Activated CD4-positive, alpha-beta T cell treated with anti-CD3 and anti-CD28 coated beads for 36 hours (primary cell): Measurements from ENCODE around the gene MRPS22. TPM values are rescaled to one million over a fixed set of nuclear protein-coding genes. Genes with fewer than 3 reads are reported as not detected.

Experiments used
- ATAC-seq: fragments of 200-7000 bp; cut with Tn5 transposase; one replicate; pipeline ENCODE4 v1.10.0; 2021; ENCODE audit warnings: mild to moderate bottlenecking, moderate library complexity
- CTCF ChIA-PET: fragments of 350-600 bp; sonication (Branson Sonifier 250); formaldehyde crosslinking; loops from one replicate; lab custom pipeline; 2021; ENCODE audit warnings: antibody characterized with exemption; lab: Charles Lee
- POLR2A ChIA-PET: fragments of 350-600 bp; sonication (Branson Sonifier 250); formaldehyde crosslinking; loops from one replicate; lab custom pipeline; 2021; ENCODE audit warnings: antibody characterized with exemption, inconsistent platforms; lab: Charles Lee
- DNase-seq: peaks from one replicate; pipeline ENCODE4 v3.0.0-alpha.2; 2020
- H3K27ac Mint-ChIP-seq: one replicate; pipeline ENCODE4 v1.8.0; 2021; ENCODE audit warnings: mixed read lengths
- H3K27me3 Mint-ChIP-seq: one replicate; pipeline ENCODE4 v1.8.0; 2021; ENCODE audit warnings: mixed read lengths
- H3K36me3 Mint-ChIP-seq: one replicate; pipeline ENCODE4 v1.8.0; 2021; ENCODE audit warnings: low read depth, mixed read lengths
- H3K4me1 Mint-ChIP-seq: one replicate; pipeline ENCODE4 v1.8.0; 2021; ENCODE audit warnings: mixed read lengths
- H3K4me3 Mint-ChIP-seq: one replicate; pipeline ENCODE4 v1.8.0; 2021; ENCODE audit warnings: mild to moderate bottlenecking, moderate library complexity, mixed read lengths
- H3K9me3 Mint-ChIP-seq: one replicate; pipeline ENCODE4 v1.8.0; 2021; ENCODE audit warnings: low read depth, mixed read lengths
- intact Hi-C, 2 experiments: fragments of 100-400 bp; cut with DNase I in 1 of 2; cut with micrococcal nuclease in 1 of 2; formaldehyde crosslinking; loops; one replicate each; pipeline versions ENCODE4 v1.14.2 to v1.15.1; 2022 to 2024; cut with DNase I, micrococcal nuclease
- total RNA-seq, 2 experiments: library from RNA; stranded (reverse); gene quantifications; one replicate each; pipeline ENCODE4 v1.2.3, GENCODE V29; 2021

Gene MRPS22
- total RNA-seq = 10 to 100 TPM; 72.4 to 80.6 TPM

GRCh38 chr3:139343895-139344856 is at the start of gene MRPS22:
Gene MRPS22, plus strand, starts transcription at chr3:139344020. Its CDS starts 7 bp downstream, at chr3:139344027.
- POLR2A ChIA-PET = interaction anchor here (1.0 kb wide), 1 partner anchor 9 kb away, joined by 5 read pairs; no protein-coding TSS in a partner anchor
- DNase-seq = peak; percentile 90
- CTCF ChIA-PET = interaction anchor here (0.7 to 2.0 kb wide), 4 partner anchors 9 to 45 kb away, joined by 3 to 6 read pairs (median 5); partner anchors contain the start of gene COPB2
- Mint-ChIP-seq H3K9me3 (peaks cover 3% of the 10 kb centered on the region), H3K27ac (peak within 1 kb of the TSS; percentile 85), H3K36me3 (peaks cover 12% of the 10 kb centered on the region), H3K4me3 (peak within 1 kb of the TSS; percentile 58), H3K4me1 (peaks cover 10% of the 10 kb centered on the region), H3K27me3 (no peaks in the 10 kb centered on the region)
- peak; percentile 97 for ATAC-seq
- intact Hi-C loops = loop anchor here (1.0 to 5.0 kb wide), 6 partner anchors 14 to 1598 kb away; partner anchors contain the start of genes COPB2 (in 2 of the 2), ARMC8 (in 1 of the 2), CEP70 (in 1 of the 2) and NMNAT3 (in 1 of the 2)

- Mint-ChIP-seq H3K4me1 (no peaks in the 10 kb centered on the region), H3K9me3 (no peaks in the 10 kb centered on the region), H3K27me3 (peaks cover 4% of the 10 kb centered on the region), H3K27ac (no peak overlapping the region), H3K4me3 (no peak overlapping the region), H3K36me3 (no peaks in the 10 kb centered on the region)
- intact Hi-C loops = no loop called here
- POLR2A ChIA-PET = no interaction called here
- no peak for ATAC-seq
- CTCF ChIA-PET = interaction anchor here (1.0 kb wide), 1 partner anchor 33 kb away, joined by 4 read pairs; no protein-coding TSS in a partner anchor
- DNase-seq = no peak
These were observed 48.8 kb upstream of the MRPS22 start for GRCh38 chr3:139295040-139295439.

- Mint-ChIP-seq H3K27ac (no peak overlapping the region), H3K9me3 (no peaks in the 10 kb centered on the region), H3K36me3 (no peaks in the 10 kb centered on the region), H3K4me3 (no peak overlapping the region), H3K27me3 (peaks cover 4% of the 10 kb centered on the region), H3K4me1 (no peaks in the 10 kb centered on the region)
- intact Hi-C loops = no loop called here
- no peak for ATAC-seq
- ChIA-PET CTCF (no interaction called here), POLR2A (no interaction called here)
- no peak for DNase-seq
These were observed 47.6 kb upstream of the MRPS22 start for GRCh38 chr3:139296141-139296718.

- H3K27ac Mint-ChIP-seq = no peak overlapping the region
- no peak overlapping the region for H3K4me3 Mint-ChIP-seq
- no peaks in the 10 kb centered on the region for H3K36me3 Mint-ChIP-seq
- peaks cover 4% of the 10 kb centered on the region for H3K27me3 Mint-ChIP-seq
- H3K9me3 Mint-ChIP-seq = no peaks in the 10 kb centered on the region
- ATAC-seq (no peak), DNase-seq (no peak)
- ChIA-PET CTCF (no interaction called here), POLR2A (no interaction called here)
- no peaks in the 10 kb centered on the region for H3K4me1 Mint-ChIP-seq
- intact Hi-C loops = no loop called here
These were observed 46.1 kb upstream of the MRPS22 start for GRCh38 chr3:139297588-139298311.

- Mint-ChIP-seq H3K27me3 (peaks cover 4% of the 10 kb centered on the region), H3K4me3 (no peak overlapping the region), H3K9me3 (no peaks in the 10 kb centered on the region), H3K27ac (no peak overlapping the region), H3K36me3 (no peaks in the 10 kb centered on the region), H3K4me1 (no peaks in the 10 kb centered on the region)
- CTCF ChIA-PET = interaction anchor here (0.5 kb wide), 1 partner anchor 11 kb away, joined by 3 read pairs; no protein-coding TSS in a partner anchor
- intact Hi-C loops = no loop called here
- no peak for ATAC-seq
- DNase-seq = no peak
- POLR2A ChIA-PET = no interaction called here
These were observed 44.3 kb upstream of the MRPS22 start for GRCh38 chr3:139299261-139300132.

- no peaks in the 10 kb centered on the region for H3K4me1 Mint-ChIP-seq
- no peaks in the 10 kb centered on the region for H3K36me3 Mint-ChIP-seq
- H3K27ac Mint-ChIP-seq = no peak overlapping the region
- ChIA-PET POLR2A (no interaction called here), CTCF (interaction anchor here (0.5 kb wide), 1 partner anchor 11 kb away, joined by 3 read pairs; no protein-coding TSS in a partner anchor)
- ATAC-seq (no peak), DNase-seq (no peak)
- no peak overlapping the region for H3K4me3 Mint-ChIP-seq
- intact Hi-C loops = no loop called here
- peaks cover 6% of the 10 kb centered on the region for H3K27me3 Mint-ChIP-seq
- H3K9me3 Mint-ChIP-seq = no peaks in the 10 kb centered on the region
These were observed 43.4 kb upstream of the MRPS22 start for GRCh38 chr3:139300416-139300815.

GRCh38 chr3:139301183-139301582 is 42.6 kb upstream of the MRPS22 start:
- ATAC-seq (no peak), DNase-seq (no peak)
- Mint-ChIP-seq H3K27me3 (peaks cover 3% of the 10 kb centered on the region), H3K9me3 (no peaks in the 10 kb centered on the region), H3K4me1 (no peaks in the 10 kb centered on the region), H3K4me3 (no peak overlapping the region), H3K36me3 (no peaks in the 10 kb centered on the region), H3K27ac (no peak overlapping the region)
- ChIA-PET POLR2A (no interaction called here), CTCF (no interaction called here)
- intact Hi-C loops = no loop called here

GRCh38 chr3:139301654-139302053 is 42.2 kb upstream of the MRPS22 start:
- H3K27ac Mint-ChIP-seq = no peak overlapping the region
- intact Hi-C loops = no loop called here
- H3K4me1 Mint-ChIP-seq = no peaks in the 10 kb centered on the region
- ChIA-PET POLR2A (no interaction called here), CTCF (no interaction called here)
- ATAC-seq (no peak), DNase-seq (no peak)
- H3K36me3 Mint-ChIP-seq = no peaks in the 10 kb centered on the region
- H3K27me3 Mint-ChIP-seq = peaks cover 3% of the 10 kb centered on the region
- H3K9me3 Mint-ChIP-seq = no peaks in the 10 kb centered on the region
- H3K4me3 Mint-ChIP-seq = no peak overlapping the region

- ChIA-PET CTCF (interaction anchor here (1.1 kb wide), 1 partner anchor 27 kb away, joined by 3 read pairs; no protein-coding TSS in a partner anchor), POLR2A (no interaction called here)
- Mint-ChIP-seq H3K4me3 (no peak overlapping the region), H3K36me3 (no peaks in the 10 kb centered on the region), H3K4me1 (no peaks in the 10 kb centered on the region), H3K9me3 (no peaks in the 10 kb centered on the region), H3K27me3 (peaks cover 3% of the 10 kb centered on the region), H3K27ac (no peak overlapping the region)
- no peak for ATAC-seq
- no peak for DNase-seq
- intact Hi-C loops = no loop called here
These were observed 41.6 kb upstream of the MRPS22 start for GRCh38 chr3:139302084-139302800.

- DNase-seq (no peak), ATAC-seq (no peak)
- no peak overlapping the region for H3K27ac Mint-ChIP-seq
- POLR2A ChIA-PET = no interaction called here
- intact Hi-C loops = no loop called here
- H3K4me3 Mint-ChIP-seq = no peak overlapping the region
- no peaks in the 10 kb centered on the region for H3K36me3 Mint-ChIP-seq
- no peaks in the 10 kb centered on the region for H3K4me1 Mint-ChIP-seq
- no peaks in the 10 kb centered on the region for H3K9me3 Mint-ChIP-seq
- CTCF ChIA-PET = interaction anchor here (1.1 kb wide), 1 partner anchor 26 kb away, joined by 3 read pairs; no protein-coding TSS in a partner anchor
- peaks cover 3% of the 10 kb centered on the region for H3K27me3 Mint-ChIP-seq
These were observed 41.1 kb upstream of the MRPS22 start for GRCh38 chr3:139302801-139303113.
